WERI-Rb-1 (cell line): ENCODE data around the gene OCLN.
"Not testable (repeated sequence)": the region's sequence is repeated elsewhere in the genome, so short reads cannot be mapped to it uniquely, and the experiment has no call there.

Source experiments
- DNase-seq: peaks from one replicate; pipeline ENCODE4 v3.0.0-alpha.2; 2020
- H3K27ac ChIP-seq: fragments of 250-450 bp; sonication (Bioruptor Pico); 2 replicates; pipeline ENCODE4 v1.5.1; 2020; ENCODE audit warnings: mild to moderate bottlenecking, moderate library complexity
- H3K27me3 ChIP-seq: fragments of 250-450 bp; sonication (Bioruptor Pico); 2 replicates; pipeline ENCODE4 v1.5.1; 2021; ENCODE audit warnings: mild to moderate bottlenecking, low read depth, moderate library complexity; ENCODE audit not compliant: insufficient read depth, severe bottlenecking
- H3K36me3 ChIP-seq: fragments of 250-450 bp; sonication (Bioruptor Pico); 2 replicates; pipeline ENCODE4 v1.5.1; 2020; ENCODE audit warnings: mild to moderate bottlenecking, moderate library complexity
- H3K4me3 ChIP-seq: 2 replicates; pipeline ENCODE4 v1.5.1; 2011; ENCODE audit warnings: low read depth, mild to moderate bottlenecking, control low read depth, low read length
- H3K9me3 ChIP-seq: fragments of 250-450 bp; sonication (Bioruptor Pico); 2 replicates; pipeline ENCODE4 v1.5.1; 2021; ENCODE audit warnings: mild to moderate bottlenecking, moderate library complexity; ENCODE audit not compliant: severe bottlenecking
- TF ChIP-seq, protein P1 (sequence below): IDR thresholded peaks from 2 replicates; pipeline ENCODE4 v1.5.1; 2011; ENCODE audit warnings: low read depth, mild to moderate bottlenecking, control low read depth, inconsistent platforms, low read length

The OCLN gene, protein sequence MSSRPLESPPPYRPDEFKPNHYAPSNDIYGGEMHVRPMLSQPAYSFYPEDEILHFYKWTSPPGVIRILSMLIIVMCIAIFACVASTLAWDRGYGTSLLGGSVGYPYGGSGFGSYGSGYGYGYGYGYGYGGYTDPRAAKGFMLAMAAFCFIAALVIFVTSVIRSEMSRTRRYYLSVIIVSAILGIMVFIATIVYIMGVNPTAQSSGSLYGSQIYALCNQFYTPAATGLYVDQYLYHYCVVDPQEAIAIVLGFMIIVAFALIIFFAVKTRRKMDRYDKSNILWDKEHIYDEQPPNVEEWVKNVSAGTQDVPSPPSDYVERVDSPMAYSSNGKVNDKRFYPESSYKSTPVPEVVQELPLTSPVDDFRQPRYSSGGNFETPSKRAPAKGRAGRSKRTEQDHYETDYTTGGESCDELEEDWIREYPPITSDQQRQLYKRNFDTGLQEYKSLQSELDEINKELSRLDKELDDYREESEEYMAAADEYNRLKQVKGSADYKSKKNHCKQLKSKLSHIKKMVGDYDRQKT

DNA sequence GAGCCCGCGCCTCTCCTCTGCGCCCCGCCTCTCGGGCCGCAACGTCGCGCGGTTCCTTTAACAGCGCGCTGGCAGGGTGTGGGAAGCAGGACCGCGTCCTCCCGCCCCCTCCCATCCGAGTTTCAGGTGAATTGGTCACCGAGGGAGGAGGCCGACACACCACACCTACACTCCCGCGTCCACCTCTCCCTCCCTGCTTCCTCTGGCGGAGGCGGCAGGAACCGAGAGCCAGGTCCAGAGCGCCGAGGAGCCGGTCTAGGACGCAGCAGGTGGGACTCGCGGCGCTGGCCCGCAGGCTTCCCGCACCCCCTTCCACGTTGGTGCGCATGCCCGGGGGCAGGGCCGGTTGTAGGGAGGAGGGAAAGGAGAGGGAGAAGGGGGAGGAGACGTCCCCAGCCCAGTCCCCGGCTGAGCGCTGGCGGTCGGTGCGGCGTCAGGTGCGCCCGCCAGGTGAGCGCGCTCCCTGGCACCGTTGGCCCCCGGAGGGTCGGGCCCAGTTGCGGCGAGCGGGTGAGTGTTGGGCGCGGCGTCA lies at the start of gene OCLN:
OCLN (plus strand) TSS at position 400 of the 532 bp plus-strand sequence. CDS start 11,455 bp downstream, outside the sequence.
- TF ChIP-seq, protein P1, sequence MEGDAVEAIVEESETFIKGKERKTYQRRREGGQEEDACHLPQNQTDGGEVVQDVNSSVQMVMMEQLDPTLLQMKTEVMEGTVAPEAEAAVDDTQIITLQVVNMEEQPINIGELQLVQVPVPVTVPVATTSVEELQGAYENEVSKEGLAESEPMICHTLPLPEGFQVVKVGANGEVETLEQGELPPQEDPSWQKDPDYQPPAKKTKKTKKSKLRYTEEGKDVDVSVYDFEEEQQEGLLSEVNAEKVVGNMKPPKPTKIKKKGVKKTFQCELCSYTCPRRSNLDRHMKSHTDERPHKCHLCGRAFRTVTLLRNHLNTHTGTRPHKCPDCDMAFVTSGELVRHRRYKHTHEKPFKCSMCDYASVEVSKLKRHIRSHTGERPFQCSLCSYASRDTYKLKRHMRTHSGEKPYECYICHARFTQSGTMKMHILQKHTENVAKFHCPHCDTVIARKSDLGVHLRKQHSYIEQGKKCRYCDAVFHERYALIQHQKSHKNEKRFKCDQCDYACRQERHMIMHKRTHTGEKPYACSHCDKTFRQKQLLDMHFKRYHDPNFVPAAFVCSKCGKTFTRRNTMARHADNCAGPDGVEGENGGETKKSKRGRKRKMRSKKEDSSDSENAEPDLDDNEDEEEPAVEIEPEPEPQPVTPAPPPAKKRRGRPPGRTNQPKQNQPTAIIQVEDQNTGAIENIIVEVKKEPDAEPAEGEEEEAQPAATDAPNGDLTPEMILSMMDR, result no peak
- peak; percentile 89 for DNase-seq
- no peaks in the 10 kb centered on the region for H3K27me3 ChIP-seq
- H3K9me3 ChIP-seq, result no peaks in the 10 kb centered on the region
- H3K4me3 ChIP-seq, result peak within 1 kb of the TSS; percentile 87
- H3K36me3 ChIP-seq, result peaks cover 3% of the 10 kb centered on the region; the same call in 1 of the 2 replicates
- H3K27ac ChIP-seq, result peak within 1 kb of the TSS; percentile 33; the same call in 1 of the 2 replicates

DNA sequence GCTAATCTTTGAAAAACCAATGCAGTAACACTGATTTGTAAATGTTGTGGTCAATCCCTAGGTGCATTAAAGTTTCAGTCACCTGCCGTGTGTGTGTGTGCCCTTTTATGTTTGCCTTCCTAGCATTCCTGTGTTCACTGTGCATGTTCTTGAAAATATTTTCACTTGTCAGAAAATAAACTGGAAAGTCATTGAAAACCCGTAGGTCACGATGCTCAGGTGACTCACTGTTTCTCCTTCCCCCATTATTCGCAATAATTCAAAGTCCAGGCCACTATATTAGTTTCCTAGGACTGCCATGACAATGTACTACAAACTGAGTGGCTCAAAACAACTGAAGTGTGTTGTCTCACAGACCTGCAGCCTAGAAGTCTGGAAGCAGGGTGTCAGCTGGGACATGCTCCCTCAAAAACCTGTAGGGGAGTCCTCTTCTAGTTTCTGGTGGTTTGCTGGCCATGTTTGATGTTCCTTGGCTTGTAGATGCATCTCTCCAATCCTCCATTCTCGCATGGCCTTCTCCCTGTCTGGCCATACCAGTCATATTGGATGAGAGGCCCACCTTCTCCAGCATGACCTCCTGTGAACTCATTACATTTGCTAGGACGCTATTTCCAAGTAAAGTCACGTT lies 48.3 kb upstream of the OCLN start:
- TF ChIP-seq, protein P1, result no peak
- Histone ChIP-seq H3K4me3 (no peak overlapping the region), H3K9me3 (no peaks in the 10 kb centered on the region), H3K27me3 (no peaks in the 10 kb centered on the region), H3K36me3 (peaks cover 7% of the 10 kb centered on the region; the same call in 1 of the 2 replicates), H3K27ac (no peak overlapping the region)
- no peak for DNase-seq

DNA sequence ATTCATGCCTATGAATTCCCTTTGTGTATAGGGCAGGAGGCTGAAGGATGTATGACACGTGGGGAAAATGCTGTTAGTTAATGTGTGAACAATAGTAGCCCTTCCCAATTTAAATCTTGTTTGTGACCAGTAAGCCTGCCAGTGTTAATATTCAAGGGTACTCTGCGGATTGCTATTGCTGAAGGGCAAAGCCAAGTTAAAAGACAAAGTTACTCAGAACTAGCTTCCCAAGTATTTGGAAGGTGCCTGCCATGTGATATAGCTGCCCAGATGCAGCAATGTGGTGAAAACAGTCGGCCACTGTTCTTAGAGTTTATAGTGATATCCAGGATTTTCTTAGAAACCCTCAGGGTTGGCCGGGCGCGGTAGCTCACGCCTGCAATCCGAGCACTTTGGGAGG lies 43.1 kb upstream of the OCLN start:
- no peak overlapping the region for H3K27ac ChIP-seq
- H3K27me3 ChIP-seq, result no peaks in the 10 kb centered on the region
- DNase-seq, result no peak
- no peaks in the 10 kb centered on the region for H3K9me3 ChIP-seq
- no peak overlapping the region for H3K4me3 ChIP-seq
- no peaks in the 10 kb centered on the region for H3K36me3 ChIP-seq
- TF ChIP-seq, protein P1, result no peak

DNA sequence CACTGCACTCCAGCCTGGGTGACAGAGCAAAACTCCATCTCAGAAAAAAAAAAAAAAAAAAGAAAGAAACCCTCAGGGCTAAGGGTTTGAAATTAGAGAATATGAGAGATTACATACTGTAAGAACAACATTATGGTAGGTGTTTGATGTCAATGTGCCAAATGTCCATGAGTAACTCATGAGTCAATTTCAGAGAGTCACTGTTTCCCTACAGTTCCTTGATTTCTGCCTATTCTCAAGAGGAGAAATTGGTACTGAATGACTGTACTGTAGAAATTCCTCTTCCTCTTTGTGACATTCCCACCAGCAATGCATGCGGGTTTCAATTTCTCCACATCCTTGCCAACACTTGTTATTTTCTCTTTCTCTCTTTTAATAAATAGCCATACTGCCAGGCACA lies 42.5 kb upstream of the OCLN start:
- Histone ChIP-seq H3K36me3 (no peaks in the 10 kb centered on the region), H3K27ac (no peak overlapping the region), H3K9me3 (no peaks in the 10 kb centered on the region), H3K27me3 (no peaks in the 10 kb centered on the region), H3K4me3 (no peak overlapping the region)
- TF ChIP-seq, protein P1, result no peak
- DNase-seq, result no peak

DNA sequence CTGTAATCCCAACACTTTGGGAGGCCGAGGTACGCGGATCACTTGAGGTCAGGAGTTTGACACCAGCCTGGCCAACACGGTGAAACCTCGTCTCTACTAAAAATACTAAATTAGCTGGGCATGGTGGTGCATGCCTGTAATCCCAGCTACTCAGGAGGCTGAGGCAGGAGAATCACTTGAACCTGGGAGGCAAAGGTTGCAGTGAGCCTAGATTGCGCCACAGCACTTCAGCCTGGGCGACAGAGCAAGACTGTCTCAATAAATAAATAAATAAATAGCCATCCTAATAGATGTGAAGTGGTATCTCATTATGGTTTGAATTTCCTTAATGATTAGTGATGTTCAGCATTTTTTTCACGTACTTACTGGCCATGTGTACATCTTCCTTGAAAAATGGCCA lies 42.1 kb upstream of the OCLN start:
- not testable (repeated sequence) for H3K9me3 ChIP-seq, H3K27ac ChIP-seq, H3K36me3 ChIP-seq, DNase-seq, H3K4me3 ChIP-seq, H3K27me3 ChIP-seq

DNA sequence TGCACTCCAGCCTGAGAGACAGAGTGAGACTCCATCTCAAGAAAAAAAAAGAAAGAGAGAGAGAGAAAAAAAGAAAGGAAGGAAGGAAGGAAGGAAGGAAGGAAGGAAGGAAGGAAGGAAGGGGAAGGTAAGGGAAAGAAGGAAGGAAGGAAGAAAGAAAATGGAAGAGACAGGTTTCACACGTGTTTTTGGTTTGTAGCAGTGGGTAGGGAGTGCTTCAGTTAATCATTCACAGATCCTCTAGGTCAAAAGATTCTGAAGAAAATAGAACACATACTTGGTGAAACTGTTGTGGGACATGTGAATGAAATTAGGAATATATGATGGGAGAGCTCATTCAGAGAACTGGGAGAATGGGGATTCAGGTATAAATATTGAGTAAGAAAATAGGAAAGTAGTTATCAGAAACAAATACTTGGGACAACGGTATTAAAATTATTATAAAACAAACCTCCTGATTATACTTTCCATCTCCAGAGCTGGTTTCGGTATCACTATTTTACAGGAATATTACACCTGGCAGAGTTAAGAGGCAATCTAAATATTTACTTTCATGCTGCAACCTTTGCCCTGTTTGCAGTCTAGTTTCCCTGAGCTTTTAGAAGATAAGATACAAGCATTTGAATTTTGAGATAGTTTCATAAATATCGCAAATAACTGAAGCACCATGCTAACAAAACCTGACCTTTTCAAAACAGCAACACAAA lies 40.5 kb upstream of the OCLN start:
- no peaks in the 10 kb centered on the region for H3K36me3 ChIP-seq
- no peak overlapping the region for H3K4me3 ChIP-seq
- no peak for DNase-seq
- H3K27me3 ChIP-seq, result no peaks in the 10 kb centered on the region
- no peak overlapping the region for H3K27ac ChIP-seq
- TF ChIP-seq, protein P1, result no peak
- no peaks in the 10 kb centered on the region for H3K9me3 ChIP-seq

DNA sequence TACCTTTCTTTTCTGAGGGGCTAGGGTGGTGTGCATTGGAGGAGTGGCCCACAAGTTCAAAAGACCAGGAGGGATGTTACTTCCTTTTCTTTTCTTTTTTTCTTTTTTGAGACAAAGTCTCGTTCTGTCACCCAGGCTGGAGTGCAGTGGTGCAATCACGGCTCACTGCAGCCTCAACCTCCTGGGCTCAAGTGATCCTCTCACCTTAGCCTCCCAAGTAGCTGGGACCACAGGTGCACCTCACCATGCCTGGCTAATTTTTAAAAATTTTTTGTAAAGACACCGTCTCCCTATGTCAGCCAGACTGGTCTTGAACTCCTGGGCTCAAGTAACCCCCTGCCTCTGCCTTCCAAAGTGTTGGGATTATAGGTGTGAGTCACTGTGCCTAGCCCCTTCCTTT lies 39.1 kb upstream of the OCLN start:
- H3K27me3 ChIP-seq, H3K9me3 ChIP-seq, DNase-seq, H3K36me3 ChIP-seq, H3K4me3 ChIP-seq, H3K27ac ChIP-seq: not testable (repeated sequence)
